Lower leg skin (tissue), 4 donors: ENCODE results near the gene C8G. TPM values are rescaled to one million over a fixed set of nuclear protein-coding genes. Genes with fewer than 3 reads are reported as not detected.

Experiments used
- DNase-seq, 2 donors: peaks; one replicate each; pipeline ENCODE4 v3.0.0-alpha.2; 2019; ENCODE audit warnings: low spot score in 2 of 2
- H3K4me3 ChIP-seq: fragments of 200-600 bp; sonication (generic); 2 replicates; pipeline ENCODE4 v1.5.1; 2017; ENCODE audit warnings: mild to moderate bottlenecking, low read depth; ENCODE audit not compliant: poor library complexity, severe bottlenecking
- POLR2A ChIP-seq, 2 donors: fragments of 450-650 bp; IDR thresholded peaks; one replicate each; pipeline ENCODE4 v1.6.1; 2016 to 2017; ENCODE audit warnings: antibody characterized with exemption in 2 of 2, mild to moderate bottlenecking in 1 of 2, moderate library complexity in 1 of 2
- WGBS, 2 donors: methylation state at CpG; one replicate each; pipeline ENCODE4 v1.1.5; 2018; 5-methylcytosine and 5-hydroxymethylcytosine counted together
- intact Hi-C: fragments of 100-400 bp; cut with DNase I; formaldehyde crosslinking; loops from one replicate; pipeline ENCODE4 v1.15.0; 2023; ENCODE audit warnings: low total_unique reads
- total RNA-seq, 4 donors: library from RNA; depleted of rRNA; stranded (reverse); fragments of >200 nt; gene quantifications; one replicate each; pipeline ENCODE4 v1.1.0, GENCODE V29; 2016
- TF ChIP-seq, protein P1 (sequence below), 3 donors: fragments of 450-650 bp; IDR thresholded peaks; one replicate each; pipeline ENCODE4 v1.5.1; 2016; ENCODE audit warnings: antibody characterized with exemption in 3 of 3, mild to moderate bottlenecking in 3 of 3, moderate library complexity in 2 of 3

The C8G gene
- total RNA-seq, 4 donors from 2014 or later = not detected

- intact Hi-C loops = no loop called here
- DNase-seq = no peak
- H3K4me3 ChIP-seq = no peak overlapping the region
- TF ChIP-seq POLR2A (IDR thresholded peaks at IDR 0.05) = no peak
- TF ChIP-seq, protein P1, sequence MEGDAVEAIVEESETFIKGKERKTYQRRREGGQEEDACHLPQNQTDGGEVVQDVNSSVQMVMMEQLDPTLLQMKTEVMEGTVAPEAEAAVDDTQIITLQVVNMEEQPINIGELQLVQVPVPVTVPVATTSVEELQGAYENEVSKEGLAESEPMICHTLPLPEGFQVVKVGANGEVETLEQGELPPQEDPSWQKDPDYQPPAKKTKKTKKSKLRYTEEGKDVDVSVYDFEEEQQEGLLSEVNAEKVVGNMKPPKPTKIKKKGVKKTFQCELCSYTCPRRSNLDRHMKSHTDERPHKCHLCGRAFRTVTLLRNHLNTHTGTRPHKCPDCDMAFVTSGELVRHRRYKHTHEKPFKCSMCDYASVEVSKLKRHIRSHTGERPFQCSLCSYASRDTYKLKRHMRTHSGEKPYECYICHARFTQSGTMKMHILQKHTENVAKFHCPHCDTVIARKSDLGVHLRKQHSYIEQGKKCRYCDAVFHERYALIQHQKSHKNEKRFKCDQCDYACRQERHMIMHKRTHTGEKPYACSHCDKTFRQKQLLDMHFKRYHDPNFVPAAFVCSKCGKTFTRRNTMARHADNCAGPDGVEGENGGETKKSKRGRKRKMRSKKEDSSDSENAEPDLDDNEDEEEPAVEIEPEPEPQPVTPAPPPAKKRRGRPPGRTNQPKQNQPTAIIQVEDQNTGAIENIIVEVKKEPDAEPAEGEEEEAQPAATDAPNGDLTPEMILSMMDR (IDR thresholded peaks at IDR 0.05) = no peak
- 81 to 84% methylated on average over 3 of the region's 3 CpGs for WGBS, 2 donors
These were observed 10.8 kb upstream of the C8G start for GRCh38 chr9:136934277-136934676.

DNA sequence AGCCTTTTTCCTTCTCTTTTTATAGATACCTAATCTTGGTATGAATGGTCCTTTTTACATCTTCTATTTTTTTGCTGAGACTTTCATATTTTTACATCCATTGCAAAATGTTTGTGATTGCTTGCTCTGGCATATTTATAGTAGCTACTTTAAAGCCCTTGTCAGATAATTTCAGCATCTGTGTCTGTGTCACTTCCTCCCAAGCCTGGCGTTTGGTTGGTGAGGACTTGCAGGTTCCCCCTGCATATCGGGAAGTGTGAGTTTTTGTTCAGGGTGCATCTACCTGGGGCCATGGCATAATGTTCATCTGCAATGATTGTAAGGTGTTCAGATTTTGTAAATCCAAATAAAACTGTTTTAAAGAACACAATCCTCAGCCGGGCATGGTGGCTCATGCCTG lies 9.4 kb upstream of the C8G start:
- no peak overlapping the region for H3K4me3 ChIP-seq
- intact Hi-C loops = no loop called here
- TF ChIP-seq, protein P1 (IDR thresholded peaks at IDR 0.05) = no peak
- TF ChIP-seq POLR2A (IDR thresholded peaks at IDR 0.05) = no peak
- no peak for DNase-seq
- 89 to 93% methylated on average over 3 of the region's 3 CpGs for WGBS, 2 donors

GRCh38 chr9:136936645-136937170 lies 8.3 kb upstream of the C8G start:
- DNase-seq = no peak
- WGBS, 2 donors = 88 to 92% methylated on average over 8 of the region's 8 CpGs
- intact Hi-C loops = no loop called here
- no peak overlapping the region for H3K4me3 ChIP-seq
- TF ChIP-seq, protein P1 (IDR thresholded peaks at IDR 0.05) = no peak
- no peak for TF ChIP-seq POLR2A (IDR thresholded peaks at IDR 0.05)

GRCh38 chr9:136937186-136938001 lies 7.6 kb upstream of the C8G start:
- DNase-seq = no peak
- TF ChIP-seq, protein P1 (IDR thresholded peaks at IDR 0.05) = no peak
- TF ChIP-seq POLR2A (IDR thresholded peaks at IDR 0.05) = no peak
- intact Hi-C loops = no loop called here
- 87 to 90% methylated on average over 15 of the region's 15 CpGs for WGBS, 2 donors
- H3K4me3 ChIP-seq = no peak overlapping the region

- no peak for DNase-seq
These were observed 5.5 kb upstream of the C8G start for GRCh38 chr9:136939431-136939995.

More at GRCh38 chr9:136939431-136939995, 5.5 kb upstream of the C8G start:
- 90 to 93% methylated on average over 24 to 25 of the region's 28 CpGs for WGBS, 2 donors
- TF ChIP-seq POLR2A (IDR thresholded peaks at IDR 0.05) = no peak
- TF ChIP-seq, protein P1 (IDR thresholded peaks at IDR 0.05) = no peak
- no peak overlapping the region for H3K4me3 ChIP-seq
- intact Hi-C loops = no loop called here
